CD4-positive, alpha-beta T cell treated with Interferon gamma for 1 hour (primary cell): ENCODE data around the gene ZYG11B.
"Not testable (repeated sequence)": the region's sequence is repeated elsewhere in the genome, so short reads cannot be mapped to it uniquely, and the experiment has no call there.

Experiments used
- DNase-seq: peaks from one replicate; pipeline ENCODE4 v3.0.0-alpha.2; 2020

The ZYG11B gene

DNA sequence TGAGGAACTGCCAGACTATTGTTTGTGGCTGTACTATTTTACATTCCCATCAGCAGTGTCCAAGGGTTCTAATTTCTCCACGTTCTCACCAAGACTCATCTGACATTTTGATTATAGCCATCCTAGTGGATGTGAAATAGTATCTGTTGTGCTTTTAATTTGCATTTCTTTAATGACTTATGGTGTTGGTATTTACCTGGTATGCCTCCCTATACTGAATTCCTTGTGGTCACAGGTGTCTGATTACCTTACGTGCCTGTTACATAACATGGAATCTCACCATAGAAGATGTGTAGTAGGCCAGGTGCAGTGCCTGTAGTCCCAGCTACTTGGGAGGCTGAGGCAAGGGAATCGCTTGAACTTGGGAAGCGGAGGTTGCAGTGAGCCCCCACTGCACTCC, 129.8 kb downstream of the ZYG11B start:
- DNase-seq = no peak

DNA sequence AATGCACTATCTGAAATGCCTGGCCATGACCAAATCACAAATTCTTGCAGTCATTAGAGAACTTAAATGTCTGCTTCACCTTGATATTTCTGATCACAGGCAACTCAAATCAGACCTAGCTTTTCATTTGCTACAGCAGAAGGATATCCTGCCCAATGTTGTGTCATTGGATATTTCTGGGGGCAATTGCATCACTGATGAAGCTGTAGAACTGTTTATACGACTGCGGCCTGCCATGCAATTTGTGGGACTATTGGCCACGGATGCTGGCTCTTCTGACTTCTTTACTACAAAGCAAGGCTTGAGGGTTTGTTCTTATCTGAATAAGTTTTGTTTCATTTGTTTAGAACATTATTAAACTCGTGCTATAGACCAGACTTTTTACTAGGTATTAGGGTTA, 131.2 kb downstream of the ZYG11B start:
- DNase-seq = no peak

DNA sequence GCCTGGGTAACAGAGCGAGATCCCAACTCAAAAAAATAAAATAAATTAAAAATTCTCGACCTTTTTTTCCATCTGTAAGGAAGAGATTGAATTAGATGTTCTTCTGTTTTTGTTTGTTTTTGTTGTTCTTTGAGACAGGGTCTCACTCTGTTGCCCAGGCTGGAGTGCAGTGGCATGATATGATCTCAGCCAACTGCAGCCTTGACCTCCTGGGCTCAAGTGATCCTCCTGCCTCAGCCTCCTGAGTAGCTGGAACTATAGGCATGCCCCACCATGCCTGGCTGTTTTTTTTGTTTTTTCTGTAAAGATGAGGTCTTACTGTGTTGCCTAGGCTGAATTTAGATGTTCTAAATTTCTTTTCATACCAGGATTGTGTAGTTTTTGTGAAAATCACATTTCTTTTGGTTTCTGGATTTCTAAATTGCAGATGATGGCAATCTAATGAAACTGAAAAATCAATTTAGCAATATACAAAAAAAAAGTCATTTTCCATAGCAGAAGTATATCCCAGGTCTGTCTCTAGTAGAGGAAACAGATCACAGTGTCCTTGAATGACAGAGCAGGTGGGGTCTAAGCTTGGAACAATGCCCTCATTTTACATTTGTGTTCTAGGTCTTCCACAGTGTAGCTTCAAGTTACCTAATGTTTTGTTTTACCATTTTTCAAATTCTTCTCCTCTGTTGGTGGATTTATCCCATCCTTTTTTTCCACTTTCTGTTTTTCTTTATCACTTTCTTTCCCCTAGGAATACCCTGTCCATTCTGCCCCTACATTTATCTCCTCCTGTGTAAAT, 136.6 kb downstream of the ZYG11B start:
- no peak for DNase-seq

DNA sequence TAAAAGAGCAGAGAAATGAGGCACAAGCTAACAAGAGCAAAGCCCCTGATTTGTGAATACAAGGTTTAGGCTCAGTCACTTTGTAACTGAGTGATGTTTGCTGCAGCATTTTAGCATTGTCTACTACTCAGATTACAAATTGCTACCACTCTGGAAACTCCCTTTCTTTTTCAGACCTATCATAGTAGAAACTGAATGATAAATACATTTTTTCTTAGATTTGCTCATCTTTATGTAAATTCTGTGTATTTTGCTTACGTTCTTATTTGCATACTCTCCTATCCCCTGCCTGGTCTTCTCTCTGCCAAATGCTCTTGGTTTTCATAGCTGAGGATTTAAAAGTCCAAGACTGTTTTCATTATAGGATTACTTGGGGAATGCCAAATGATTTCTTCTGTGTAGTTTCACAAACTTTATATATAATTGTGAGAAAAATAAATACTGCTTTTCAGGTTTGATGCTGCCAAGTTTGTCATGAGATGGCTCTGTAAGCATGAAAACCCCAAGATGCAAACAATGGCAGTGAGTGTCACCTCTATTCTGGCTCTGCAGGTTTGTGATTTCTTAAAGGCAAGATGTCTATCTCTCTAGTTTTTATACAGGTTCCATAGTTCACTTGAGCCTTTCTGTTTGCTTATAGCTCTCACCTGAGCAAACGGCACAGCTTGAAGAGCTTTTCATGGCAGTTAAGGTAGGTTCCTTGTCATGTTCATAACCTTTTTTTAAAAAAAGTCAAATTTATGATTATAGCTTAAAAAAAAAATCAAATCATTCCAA, 141.0 kb downstream of the ZYG11B start:
- no peak for DNase-seq

DNA sequence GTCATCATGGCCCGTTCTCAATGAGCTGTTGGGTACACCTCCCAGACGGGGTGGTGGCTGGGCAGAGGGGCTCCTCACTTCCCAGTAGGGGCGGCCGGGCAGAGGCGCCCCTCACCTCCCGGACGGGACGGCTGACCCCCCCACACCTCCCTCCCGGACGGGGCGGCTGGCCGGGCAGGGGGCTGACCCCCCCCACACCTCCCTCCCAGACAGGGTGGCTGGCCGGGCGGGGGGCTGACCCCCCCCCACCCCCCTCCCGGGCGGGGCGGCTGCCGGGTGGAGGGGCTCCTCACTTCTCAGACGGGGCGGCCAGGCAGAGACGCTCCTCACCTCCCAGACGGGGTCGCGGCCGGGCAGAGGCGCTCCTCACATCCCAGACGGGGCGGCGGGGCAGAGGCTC, 143.5 kb downstream of the ZYG11B start:
- not testable (repeated sequence) for DNase-seq

DNA sequence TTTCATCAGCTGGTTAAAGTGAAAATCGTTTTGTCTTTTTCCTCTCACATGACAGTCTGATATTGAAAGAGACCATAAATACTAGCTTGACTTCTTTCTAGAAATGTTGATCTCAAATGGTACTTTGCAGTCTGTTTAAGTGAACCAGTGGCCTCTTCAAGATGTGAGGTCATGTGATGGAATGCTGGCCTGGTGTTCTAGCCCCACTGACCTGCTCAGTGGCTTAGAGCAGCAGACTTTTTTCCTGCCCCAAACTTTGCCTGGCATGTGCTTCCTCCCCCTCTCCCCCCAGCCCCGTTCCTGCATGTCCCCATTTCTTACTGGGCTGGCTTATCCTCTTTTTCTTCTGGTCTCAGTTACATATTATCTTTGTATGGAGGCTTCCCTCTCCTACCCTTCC, 150.6 kb downstream of the ZYG11B start:
- no peak for DNase-seq
